ENCODE measurements around the gene RABGEF1. TPM values are rescaled to one million over a fixed set of nuclear protein-coding genes. Genes with fewer than 3 reads are reported as not detected.

RABGEF1 gene
- total RNA-seq, 4 donors from 2014 or later = 44.6 to 53.2 (median 48.1) TPM

DNA sequence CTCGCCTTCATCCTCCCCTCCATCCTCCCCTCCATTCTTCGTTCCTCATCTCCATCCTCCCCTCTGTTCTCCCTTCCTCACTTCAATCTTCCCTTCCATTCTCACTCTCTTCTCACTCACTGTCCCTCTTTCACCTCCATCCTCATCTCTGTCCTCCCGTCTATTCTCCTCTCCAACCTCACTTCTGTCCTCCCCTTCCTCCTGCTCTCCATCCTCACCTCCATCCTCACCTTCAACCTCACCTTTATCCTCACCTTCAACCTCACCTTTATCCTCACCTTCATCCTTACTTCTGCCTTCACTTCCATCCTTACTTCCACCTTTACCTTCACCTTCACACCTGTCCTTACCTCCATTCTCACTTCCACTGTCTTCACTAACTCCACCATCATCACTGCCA lies 11.3 kb upstream of the RABGEF1 start:
- 96% methylated on average over 3 of the region's 3 CpGs for WGBS, 2 donors
- no peak overlapping the region for H3K4me3 ChIP-seq (ENCODE audit: low read depth, poor library complexity, severe bottlenecking)
- no peak for TF ChIP-seq POLR2A (IDR thresholded peaks at IDR 0.05)
- TF ChIP-seq, protein P1, sequence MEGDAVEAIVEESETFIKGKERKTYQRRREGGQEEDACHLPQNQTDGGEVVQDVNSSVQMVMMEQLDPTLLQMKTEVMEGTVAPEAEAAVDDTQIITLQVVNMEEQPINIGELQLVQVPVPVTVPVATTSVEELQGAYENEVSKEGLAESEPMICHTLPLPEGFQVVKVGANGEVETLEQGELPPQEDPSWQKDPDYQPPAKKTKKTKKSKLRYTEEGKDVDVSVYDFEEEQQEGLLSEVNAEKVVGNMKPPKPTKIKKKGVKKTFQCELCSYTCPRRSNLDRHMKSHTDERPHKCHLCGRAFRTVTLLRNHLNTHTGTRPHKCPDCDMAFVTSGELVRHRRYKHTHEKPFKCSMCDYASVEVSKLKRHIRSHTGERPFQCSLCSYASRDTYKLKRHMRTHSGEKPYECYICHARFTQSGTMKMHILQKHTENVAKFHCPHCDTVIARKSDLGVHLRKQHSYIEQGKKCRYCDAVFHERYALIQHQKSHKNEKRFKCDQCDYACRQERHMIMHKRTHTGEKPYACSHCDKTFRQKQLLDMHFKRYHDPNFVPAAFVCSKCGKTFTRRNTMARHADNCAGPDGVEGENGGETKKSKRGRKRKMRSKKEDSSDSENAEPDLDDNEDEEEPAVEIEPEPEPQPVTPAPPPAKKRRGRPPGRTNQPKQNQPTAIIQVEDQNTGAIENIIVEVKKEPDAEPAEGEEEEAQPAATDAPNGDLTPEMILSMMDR (IDR thresholded peaks at IDR 0.05) = no peak
- no peak for DNase-seq (ENCODE audit: low spot score in 2 of 2)
- intact Hi-C loops (cut with DNase I; ENCODE audit: low total_unique reads) = no loop called here

DNA sequence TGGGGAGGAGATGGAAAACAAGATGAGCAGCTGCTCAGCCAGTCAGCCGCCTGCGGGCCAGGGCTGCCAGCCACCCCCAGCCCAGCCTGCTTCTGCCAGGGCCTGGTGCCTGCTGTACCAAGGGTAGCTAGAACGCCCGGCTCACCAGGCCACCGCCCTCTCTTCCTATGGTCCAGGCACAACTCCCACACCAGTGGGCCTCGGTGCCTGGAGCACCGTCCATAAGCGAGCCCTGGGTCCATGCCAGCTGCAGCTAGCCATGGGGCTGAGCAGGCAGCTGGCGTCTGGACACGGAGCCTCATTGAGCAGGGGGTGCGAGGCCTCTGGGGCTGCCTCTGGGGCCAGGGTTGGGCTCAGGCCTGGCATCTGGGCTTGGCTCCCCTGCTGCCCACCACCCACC lies 8.5 kb upstream of the RABGEF1 start:
- WGBS, 2 donors = 79 to 84% methylated on average over 3 to 9 of the region's 11 CpGs
- DNase-seq (ENCODE audit: low spot score in 2 of 2) = no peak
- TF ChIP-seq, protein P1 (IDR thresholded peaks at IDR 0.05) = no peak
- no peak for TF ChIP-seq POLR2A (IDR thresholded peaks at IDR 0.05)
- intact Hi-C loops (cut with DNase I; ENCODE audit: low total_unique reads) = no loop called here
- no peak overlapping the region for H3K4me3 ChIP-seq (ENCODE audit: low read depth, poor library complexity, severe bottlenecking)

DNA sequence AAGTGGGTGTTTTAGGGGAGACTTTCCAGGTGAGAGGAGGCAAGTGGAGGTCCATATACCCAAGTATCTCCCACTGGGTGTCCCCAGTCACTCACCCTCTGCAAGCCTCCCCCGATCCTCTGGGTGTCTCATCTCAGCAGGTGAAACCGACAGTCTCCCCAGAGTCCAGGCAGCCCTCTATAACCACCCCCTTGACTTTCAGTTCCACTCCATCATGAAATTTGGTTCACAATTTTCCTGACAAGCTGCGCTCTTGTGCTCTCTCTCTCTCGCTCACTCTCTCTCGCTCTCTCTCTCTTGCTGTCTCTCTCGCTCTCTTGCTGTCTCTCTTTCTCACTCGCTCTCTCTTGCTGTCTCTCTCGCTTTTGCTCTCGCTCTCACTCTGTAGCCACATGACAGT lies 8.1 kb upstream of the RABGEF1 start:
- TF ChIP-seq, protein P1 (IDR thresholded peaks at IDR 0.05) = no peak
- no peak for TF ChIP-seq POLR2A (IDR thresholded peaks at IDR 0.05)
- 92 to 93% methylated on average over 9 of the region's 9 CpGs for WGBS, 2 donors
- H3K4me3 ChIP-seq (ENCODE audit: low read depth, poor library complexity, severe bottlenecking) = no peak overlapping the region
- intact Hi-C loops (cut with DNase I; ENCODE audit: low total_unique reads) = no loop called here
- DNase-seq (ENCODE audit: low spot score in 2 of 2) = no peak

DNA sequence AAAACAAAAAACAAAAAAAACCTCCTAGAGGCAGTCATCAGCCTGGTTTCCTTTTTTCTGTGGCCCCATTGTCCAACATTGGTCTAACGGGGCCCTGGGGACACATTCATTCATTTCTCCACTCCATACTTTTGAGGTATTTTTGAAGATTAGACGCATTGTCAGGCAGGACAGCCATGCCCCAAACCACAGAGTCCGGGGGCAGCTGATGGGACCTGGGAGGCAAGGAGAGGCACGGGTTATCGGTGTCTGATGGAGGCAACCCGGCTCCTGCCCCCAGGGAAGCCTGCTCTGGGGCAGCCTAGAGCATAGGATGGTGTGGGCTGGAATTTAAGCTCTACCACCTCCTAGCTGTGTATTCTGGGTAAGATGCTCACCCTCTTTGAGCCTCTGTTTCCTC lies 6.5 kb upstream of the RABGEF1 start:
- TF ChIP-seq POLR2A (IDR thresholded peaks at IDR 0.05) = no peak
- intact Hi-C loops (cut with DNase I; ENCODE audit: low total_unique reads) = no loop called here
- no peak for DNase-seq (ENCODE audit: low spot score in 2 of 2)
- WGBS, 2 donors = 77 to 79% methylated on average over 6 of the region's 6 CpGs
- H3K4me3 ChIP-seq (ENCODE audit: low read depth, poor library complexity, severe bottlenecking) = no peak overlapping the region

DNA sequence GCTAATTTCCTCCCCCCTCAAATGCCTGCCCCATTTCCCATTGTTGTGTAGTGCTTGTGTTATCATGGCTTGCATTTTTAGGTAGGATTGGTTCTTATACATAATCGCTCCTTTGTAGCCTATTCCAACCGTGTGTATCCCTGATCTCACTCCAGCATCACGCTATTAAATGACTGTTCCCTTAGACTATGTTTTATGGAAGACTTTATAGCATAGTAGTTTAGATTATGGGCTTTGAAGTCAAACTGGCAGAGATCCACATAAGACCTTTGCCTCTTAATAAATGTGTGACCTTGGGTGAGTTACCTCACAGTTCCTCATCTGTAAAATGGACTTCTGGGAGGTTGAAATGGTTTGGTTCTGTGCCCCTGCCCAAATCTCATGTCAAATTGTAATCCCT lies 5.4 kb upstream of the RABGEF1 start:
- TF ChIP-seq, protein P1 (IDR thresholded peaks at IDR 0.05) = no peak
- no peak for TF ChIP-seq POLR2A (IDR thresholded peaks at IDR 0.05)
- H3K4me3 ChIP-seq (ENCODE audit: low read depth, poor library complexity, severe bottlenecking) = no peak overlapping the region
- intact Hi-C loops (cut with DNase I; ENCODE audit: low total_unique reads) = no loop called here
- no peak for DNase-seq (ENCODE audit: low spot score in 2 of 2)
- WGBS, 2 donors = 88 to 91% methylated on average over 3 of the region's 3 CpGs

DNA sequence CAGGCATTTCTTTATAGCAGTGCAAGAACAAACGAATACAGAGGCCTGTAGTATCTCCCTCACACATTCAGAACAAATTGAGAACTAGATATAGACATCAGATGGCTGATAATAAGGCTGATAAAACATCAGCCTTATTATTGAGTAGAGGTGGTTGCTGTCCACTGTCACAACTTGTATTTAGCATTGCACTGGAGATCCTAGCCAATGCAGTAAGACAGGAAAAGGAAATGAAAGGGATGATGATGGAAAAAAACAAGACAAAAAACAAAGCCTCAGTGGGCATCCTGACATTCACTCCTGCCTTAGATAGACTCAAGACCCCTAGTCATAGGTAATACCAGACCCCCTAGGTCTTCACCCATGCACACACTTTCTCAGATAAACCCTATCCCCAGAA lies 4.7 kb upstream of the RABGEF1 start:
- TF ChIP-seq, protein P1 (IDR thresholded peaks at IDR 0.05) = no peak
- no peak for TF ChIP-seq POLR2A (IDR thresholded peaks at IDR 0.05)
- H3K4me3 ChIP-seq (ENCODE audit: low read depth, poor library complexity, severe bottlenecking) = no peak overlapping the region
- DNase-seq (ENCODE audit: low spot score in 2 of 2) = no peak
- intact Hi-C loops (cut with DNase I; ENCODE audit: low total_unique reads) = no loop called here
- 88 to 97% methylated on average over 1 of the region's 1 CpG for WGBS, 2 donors

Measured in lower leg skin (tissue), 4 donors.